NCI-H69 (cell line): ENCODE measurements around the gene RAB7A.
"Not testable (repeated sequence)": the region's sequence is repeated elsewhere in the genome, so short reads cannot be mapped to it uniquely, and the experiment has no call there.

Experiments
- DNase-seq: peaks from one replicate; lab custom pipeline; 2025; lab: John Stamatoyannopoulos, UW

Gene RAB7A

DNA sequence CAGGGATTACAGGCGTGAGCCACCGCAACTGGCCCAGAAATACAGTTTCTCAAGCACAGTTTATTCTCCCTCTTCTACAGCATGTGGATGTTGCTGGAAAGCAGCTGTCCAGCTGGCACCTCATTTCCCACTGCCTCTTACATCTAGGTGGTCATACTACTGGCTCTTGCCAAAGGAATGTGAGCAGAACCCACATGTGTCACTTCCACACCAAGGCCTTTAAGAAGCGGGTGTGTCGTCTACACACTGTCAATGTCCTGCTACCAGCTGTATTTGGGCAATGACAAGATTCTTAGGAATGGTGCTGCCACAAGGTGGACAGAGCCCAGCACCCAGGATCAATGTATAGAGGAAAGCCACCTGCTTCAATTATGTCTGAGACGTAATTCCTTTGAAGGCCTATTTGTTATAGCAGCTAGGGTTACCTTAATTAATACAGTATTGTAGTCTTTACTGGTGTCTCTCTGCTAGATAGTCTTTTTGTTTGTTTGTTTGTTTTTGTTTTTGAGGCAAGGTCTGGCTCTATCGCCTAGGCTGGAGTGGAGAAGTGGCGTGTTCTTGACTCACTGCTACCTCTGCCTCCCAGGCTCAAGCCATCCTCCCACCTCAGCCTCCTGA lies 15.1 kb upstream of the RAB7A start:
- DNase-seq: no peak

DNA sequence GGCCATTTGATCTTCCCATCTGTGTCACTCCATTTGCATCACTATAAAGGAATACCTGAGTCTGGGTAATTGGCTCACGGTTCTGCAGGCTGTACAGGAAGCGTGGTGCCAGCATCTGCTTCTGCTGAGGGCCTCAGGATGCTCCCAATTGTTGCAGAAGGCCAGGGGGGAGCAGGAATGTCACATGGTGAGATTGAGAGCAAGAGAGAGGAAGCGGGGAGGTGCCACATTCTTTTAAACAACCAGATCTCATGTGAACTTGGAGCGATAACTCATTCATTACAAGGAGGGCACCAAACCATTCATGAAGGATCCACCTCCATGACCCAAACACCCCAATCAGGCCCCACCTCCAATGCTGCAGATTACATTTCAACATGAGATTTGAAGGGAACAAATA lies 13.1 kb upstream of the RAB7A start:
- no peak for DNase-seq

DNA sequence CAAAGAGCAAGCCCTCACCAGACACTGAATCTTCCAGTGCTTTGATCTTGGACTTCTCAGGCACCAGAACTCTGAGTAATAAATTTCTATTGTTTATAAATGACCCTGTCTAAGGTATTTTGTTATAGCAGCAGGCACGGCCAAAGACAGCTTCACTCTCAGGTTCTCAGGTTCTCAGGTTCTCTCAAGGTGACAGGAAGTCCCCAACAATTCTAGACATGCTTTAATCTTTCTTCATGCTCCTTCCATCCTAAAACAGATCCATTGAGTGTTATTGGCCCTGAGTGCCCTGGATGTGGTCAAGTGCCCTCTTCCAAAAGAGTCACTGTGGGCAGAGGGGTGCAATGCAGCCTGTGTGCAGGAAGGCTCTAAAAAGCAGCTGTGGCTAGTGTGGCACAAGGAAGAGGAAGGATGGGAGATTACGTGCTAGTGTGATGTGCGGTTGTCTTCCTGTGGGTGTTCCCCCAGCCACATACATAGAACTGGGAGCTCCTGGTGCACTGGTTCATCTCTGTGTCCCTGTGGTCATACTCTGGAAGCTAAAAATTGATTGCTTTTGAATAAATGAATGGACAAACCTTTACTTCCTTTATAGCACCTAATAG lies 11.0 kb upstream of the RAB7A start:
- DNase-seq: no peak

DNA sequence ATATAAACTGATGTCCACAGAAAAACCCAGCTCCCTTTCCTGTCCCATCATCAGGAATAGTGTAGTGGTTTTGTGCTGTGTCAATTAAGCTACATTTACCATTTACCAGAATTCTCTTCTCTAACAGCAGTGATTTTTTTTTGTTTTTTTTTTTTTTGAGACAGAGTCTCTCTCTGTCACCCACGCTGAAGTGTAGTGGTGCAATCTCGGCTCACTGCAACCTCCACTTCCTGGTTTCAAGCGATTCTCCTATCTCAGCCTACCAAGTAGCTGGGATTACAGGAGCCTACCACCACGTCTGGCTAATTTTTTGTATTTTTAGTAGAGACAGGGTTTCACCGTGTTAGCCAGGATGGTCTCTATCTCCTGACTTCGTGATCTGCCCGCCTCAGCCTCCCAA lies 7.1 kb upstream of the RAB7A start:
- not testable (repeated sequence) for DNase-seq

DNA sequence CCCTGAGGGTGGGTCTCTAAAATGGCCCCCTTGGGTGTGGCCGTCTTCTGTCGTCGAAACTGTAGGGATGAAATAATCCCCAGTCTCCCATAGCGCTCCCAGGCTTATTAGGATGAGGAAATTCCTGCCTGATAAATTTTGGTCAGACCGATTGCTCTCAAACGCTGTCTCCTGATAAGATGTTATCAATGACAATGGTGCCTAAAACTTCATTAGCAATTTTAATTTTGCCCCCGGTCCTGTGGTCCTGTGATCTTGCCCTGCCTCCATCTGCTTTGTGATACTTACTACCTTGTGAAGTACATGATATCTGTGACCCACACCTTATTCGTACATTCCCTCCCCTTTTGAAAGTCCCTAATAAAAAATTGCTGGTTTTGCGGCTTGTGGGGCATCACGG lies 5.1 kb upstream of the RAB7A start:
- DNase-seq: no peak

DNA sequence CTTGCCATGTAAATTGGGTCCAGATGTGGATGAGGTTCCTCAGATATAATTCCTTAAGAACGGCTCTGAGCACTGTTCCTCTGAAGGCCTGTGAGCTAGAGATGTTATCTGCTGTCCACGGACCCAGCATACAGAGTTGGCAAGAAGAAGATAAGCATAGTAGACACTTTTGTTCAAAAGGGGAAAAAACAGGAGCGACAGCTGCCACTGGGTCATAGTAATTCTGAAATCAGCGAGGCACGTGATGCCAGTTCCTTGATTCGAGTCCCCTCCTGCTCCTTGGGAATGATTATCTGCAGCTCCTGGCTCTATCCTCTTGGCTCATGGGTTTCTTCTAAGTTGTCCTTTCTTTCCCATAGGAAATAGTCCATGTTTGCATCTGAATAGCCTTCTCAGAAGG lies 2.5 kb upstream of the RAB7A start:
- no peak for DNase-seq

DNA sequence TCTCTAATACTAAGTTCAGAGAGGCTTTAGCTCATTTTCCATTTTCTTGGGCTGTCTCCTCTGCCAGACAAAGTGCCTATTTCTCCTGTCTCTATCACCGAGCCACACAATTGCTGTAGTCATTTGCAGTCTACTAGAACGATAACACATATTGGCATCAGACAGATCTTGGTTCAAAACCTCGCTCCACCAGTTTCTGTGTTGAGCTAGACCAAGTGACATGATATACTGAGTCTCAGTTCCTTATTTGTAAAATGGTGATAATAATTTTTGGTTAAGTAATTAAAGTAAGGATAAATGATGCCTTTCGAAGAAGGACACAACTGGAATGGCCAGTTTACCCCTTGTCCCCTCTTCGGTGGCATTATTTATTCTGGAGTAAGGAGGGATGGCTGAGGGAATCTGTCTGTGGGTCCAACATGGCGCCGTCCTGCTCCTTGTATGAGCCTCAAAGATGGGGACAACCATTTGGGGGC lies 398 bp upstream of the RAB7A start:
- DNase-seq: no peak

DNA sequence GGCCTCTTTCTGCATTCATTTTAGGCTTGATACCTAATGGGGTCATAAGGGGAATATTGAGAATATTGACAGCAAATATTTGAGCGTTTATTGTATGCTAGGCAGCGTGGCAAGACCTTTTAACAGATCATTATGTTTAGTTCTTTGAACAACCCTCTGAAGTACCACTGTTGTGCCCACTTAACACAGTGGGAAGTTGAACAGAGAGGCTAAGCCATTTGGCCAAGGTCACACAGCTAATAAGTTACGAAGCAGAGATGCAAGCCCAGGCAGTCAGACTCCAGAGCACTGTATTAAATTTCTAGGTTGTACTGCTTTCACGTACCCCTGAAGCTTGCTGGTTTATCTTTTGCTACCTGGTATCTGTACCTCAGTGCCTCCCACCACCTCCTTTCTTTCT lies 1.1 kb downstream of the RAB7A start:
- DNase-seq: no peak

DNA sequence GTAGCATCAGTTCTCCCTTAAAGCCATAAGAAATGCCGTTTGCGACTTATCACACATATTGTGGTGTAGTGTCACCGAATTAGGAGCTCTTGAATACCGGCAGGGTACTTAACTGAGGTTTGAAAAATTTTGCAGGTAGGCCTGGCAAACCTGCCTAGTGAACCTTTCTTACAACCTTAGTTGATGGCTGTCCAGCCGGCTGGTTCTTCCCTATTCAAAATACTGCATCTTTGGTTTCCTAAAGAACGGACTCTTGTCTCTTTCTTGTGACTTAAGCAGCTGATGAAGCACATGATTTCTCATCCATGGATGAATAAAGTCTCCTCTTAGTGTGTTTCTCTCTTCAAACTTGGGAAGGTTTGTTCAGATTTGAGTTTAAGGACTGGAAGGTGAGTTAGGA lies 1.5 kb downstream of the RAB7A start:
- no peak for DNase-seq

DNA sequence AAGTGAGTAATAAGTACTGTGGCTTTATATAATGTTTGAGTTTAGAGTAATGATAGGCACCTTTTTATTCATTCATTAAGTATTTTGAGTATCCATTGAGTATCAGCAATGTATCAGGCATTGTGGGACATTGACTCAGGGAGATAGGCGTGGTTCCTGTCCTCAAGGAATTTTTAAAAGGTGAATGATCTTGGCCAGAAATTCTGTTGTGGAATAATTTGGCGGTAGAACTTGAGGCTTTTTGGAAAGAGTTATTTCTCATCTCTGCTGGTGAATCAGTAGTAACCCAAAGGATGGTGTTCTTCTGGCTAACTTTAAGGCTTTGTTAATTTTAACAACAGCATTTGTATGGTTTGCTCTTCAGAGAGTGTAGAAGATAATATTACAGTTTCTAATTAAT lies 2.0 kb downstream of the RAB7A start:
- DNase-seq: no peak

DNA sequence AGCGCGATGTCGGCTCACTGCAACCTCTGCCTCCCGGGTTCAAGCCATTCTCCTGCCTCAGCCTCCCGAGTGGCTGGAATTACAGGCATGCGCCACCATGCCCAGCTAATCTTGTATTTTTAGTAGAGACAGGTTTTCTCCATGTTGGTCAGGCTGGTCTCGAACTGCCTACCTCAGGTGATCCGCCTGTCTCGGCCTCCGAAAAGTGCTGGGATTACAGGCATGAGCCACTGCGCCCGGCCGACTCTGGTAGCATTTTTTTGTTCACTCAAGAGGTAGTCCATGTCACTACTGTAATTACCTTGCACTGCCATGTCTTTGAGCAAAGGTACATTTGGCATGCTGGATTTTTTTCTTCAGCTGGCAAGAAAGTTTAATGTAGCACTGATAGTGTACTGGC lies 2.5 kb downstream of the RAB7A start:
- DNase-seq: not testable (repeated sequence)

DNA sequence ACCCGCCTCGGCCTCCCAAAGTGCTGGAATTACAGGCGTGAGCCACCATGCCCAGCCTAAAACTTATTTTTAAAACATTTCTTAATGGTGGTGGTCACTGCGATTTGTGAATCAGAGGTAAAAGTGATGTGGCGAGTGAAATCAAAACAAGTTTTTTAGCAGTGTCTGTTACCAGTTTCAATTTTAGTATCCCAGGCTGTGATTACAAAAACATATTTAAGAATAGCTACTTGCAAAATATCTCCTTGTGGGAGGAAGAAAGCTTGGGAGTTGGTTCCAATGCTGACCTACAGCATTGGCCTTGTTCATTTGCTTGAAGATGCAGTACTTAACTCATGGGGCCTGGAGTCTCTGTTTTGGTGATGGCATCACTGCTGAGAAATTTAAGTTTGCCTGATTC lies 4.5 kb downstream of the RAB7A start:
- DNase-seq: no peak

DNA sequence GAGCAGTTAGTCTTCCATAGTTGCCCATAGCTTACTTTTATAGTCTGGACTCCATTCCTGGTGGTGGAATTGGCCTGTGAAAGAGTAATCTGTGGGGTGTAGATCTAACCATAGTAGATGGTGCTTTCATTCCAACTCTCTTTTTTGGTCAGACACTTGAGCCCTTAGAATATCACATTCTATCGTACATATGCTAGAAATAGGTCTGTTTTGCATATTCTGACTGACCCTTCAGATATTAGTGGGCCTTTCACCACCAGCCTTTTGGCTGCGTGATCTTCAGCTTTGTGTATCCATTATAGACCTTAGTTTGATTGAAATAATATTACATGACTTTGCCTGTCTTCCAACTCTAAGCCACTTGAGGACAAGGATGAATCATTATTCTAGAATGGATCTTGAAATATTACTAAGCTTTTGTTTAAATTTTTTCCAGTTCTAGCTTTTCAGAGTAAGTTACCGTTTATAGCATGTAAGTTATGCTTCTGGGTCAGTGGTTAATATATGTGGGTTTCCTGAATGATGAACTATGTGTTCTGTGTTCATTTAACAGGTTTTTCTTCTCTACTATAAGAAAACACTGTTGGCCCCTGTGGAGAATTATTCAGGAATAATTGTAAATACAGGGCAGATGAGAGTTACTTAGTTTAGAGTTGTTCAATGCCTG lies 8.7 kb downstream of the RAB7A start:
- DNase-seq: no peak

DNA sequence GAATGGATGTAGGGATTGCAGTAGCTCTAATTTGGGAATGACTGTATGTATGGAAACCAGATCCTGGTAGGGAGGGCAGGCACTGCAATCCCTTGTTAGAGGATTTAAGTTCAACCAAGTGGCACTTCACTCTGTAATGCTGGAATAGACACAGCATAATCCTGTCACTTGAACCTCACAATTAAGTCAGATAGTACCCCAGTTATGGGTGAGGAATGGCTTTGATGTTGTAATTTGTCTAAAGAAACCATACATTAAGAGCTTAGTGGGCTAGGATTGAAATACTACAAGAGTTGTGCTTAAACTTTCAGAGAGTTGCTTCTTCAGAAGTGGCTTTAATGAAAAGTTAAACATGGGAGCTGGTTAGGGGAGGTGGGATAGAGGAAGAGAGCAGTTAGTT lies 9.3 kb downstream of the RAB7A start:
- DNase-seq: no peak

DNA sequence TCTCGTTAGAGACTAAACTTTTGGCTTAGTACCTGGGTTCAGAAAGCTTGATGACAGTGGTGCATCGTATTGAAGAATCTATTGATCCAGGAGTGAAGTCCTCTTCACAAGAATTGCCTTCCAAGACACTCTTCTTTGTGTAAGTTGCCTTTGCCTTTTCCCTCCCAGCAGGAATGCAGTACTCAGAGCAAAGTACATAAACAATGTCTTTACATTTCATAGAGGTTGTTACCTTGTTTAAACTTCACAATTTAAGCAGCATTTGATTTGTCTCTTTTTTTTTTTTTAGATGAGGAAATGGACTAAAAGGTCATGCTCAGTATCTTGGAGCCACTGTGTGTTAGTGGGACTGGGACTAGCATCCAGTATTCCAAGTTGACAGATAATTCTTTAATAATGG lies 9.9 kb downstream of the RAB7A start:
- DNase-seq: no peak

DNA sequence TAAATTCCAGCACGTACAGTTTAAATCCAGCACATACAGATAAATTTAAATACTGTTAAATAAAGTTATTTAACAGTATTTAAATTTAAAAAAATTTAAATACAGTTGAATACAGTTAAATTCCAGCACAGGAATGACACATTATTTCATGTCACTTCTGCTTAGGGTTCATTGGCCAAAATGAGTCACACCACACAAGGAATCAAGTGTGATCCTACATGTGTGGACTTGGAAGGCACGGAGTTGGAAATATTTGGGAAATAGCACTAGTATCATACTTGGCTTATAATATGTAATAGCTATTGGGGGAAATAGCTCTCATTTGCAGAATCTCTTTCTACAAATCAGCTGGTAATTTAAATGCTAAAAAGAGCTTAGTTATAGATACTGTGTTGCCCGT lies 10.6 kb downstream of the RAB7A start:
- DNase-seq: no peak

DNA sequence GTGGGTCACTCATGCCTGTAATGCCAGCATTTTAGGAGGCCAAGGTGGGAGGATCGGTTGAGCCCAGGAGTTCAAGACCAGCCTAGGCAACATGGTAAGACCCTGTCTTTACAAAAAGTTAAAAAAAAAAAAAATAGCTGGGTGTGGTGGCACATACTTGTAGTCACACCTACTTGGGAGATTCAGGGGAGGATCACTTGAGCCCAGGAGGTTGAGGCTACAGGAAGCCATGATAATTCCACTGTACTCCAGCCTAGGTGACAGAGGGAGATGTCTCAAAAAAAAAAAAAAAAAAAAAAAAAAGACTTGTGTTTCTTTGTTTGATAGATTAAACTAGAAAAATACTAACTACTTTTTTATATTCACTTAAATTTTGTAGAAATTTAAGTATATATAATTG lies 14.6 kb downstream of the RAB7A start:
- DNase-seq: no peak

DNA sequence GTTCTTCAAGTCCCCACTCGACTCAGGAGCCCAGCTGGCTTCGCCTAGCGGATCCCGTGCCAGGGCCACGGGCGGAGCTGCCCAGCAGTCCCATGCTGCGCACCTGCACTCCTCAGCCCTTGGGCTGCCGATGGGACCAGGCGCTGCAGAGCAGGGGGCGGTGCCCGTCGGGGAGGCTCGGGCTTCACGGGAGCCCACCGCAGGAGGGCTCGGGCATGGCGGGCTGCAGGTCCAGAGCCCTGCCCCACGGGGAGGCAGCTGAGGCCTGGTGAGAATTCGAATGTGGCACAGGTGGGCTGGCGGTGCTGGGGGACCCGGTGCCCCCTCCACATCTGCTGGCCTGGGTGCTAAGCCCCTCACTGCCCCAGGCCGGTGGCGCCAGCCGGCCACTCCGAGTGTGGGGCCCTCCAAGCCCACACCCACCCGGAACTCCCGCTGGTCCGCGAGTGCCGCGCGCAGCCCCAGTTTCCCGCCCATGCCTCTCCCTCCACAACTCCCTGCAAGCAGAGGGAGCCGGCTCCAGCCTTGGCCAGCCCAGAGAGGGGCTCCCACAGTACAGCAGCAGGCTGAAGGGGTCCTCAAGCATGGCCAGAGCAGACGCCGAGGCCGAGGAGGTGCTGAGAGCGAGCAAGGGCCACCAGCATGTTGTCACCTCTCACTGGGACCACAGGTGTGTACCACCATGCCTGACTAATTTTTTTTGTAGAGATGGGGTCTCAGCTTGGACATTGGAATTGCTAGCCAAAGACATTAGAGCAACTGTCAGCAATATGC lies 17.0 kb downstream of the RAB7A start:
- no peak for DNase-seq

DNA sequence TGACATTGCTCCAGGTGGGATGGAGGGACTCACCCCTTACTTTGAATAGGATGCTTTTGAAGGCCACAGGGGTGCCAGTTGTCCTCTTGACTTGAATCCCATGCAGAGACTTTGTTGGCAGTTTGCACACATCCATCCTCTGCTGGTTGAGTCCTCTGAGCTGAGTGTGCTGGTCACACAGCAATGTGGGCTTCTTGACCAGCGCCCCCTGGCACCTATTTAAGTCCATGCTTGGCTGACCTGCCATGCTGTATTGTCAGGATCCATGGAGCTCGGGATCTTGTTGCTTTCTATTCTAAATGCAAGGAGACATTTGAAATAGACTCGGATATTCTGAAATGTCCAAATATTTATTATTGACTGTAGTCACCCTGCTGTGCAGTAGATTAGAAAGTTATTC lies 19.8 kb downstream of the RAB7A start:
- no peak for DNase-seq

DNA sequence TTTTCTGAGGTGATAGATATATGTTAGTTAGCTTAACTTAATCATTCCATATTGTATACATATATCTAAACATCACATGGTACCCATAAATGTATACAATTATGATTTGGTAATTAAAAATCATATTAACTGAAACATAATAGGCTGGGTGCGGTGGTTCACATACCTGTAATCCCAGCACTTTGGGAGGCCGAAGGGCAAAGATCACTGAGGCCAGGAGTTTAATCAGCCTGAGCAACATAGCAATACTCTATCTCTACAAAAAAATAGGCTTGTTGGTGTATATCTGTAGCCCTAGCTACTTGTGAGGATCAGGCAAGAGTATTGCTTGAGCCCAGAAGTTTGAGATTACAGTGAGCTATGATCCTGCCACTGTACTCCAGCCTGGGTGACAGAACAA lies 20.9 kb downstream of the RAB7A start:
- DNase-seq: no peak

DNA sequence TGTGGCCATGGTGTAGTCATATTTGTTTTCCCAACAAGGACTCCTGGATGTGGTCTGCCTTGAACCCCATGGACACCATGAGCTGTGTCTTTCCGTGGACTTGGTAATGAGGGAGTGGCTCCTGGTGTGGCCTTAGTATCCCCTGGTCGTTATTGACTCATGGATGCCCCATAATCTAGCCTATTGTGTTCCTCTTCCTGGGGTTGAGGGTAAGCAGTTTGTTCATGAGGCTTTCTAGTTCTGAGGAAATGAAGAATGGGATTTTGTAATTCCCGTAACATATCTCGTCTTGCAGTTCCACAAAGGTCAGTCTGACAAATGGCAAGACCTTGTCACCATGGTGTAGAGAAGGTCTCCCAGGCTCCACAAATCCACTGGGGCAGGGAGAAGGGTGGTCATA lies 22.6 kb downstream of the RAB7A start:
- no peak for DNase-seq

DNA sequence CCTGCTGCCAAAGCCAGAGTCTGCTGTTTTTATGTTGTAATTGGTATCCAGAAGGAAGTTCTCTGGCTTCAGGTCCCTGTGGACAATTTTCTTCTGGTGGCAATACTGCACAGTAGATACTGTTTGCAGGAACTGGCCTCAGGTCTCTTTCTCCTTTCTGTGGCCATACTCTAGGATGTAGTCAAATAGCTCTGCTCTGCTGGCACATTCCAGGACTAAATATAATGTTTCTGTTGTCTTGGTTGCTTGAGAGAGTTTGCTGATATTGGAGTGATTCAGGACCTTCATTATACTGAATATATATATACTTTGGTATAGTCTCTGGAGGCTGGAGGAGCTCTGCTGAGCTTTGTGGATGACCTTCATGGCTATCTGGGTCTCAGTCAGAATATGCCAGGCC lies 23.1 kb downstream of the RAB7A start:
- no peak for DNase-seq

DNA sequence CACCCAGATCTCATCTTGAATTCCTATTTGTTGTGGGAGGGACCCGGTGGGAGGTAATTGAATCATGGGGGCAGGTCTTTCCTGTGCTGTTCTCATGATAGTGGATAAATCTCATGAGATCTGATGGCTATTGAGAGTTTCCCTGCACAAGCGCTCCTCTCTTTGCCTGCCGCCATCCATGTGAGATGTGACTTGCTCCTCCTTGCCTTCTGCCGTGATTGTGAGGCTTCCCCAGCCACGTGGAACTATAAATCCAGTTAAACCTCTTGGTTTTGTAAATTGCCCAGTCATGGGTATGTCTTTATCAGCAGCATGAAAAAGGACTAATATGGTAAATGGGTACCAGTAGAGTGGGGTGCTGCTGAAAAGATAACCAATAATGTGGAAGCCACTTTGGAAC lies 23.6 kb downstream of the RAB7A start:
- not testable (repeated sequence) for DNase-seq
